Neuron (in vitro differentiated cells): ENCODE data around the gene INSYN1.
"Not testable (repeated sequence)": the region's sequence is repeated elsewhere in the genome, so short reads cannot be mapped to it uniquely, and the experiment has no call there.

Source experiments
- H2AFZ ChIP-seq: one replicate; pipeline ENCODE4 v1.6.1; 2013; ENCODE audit warnings: low read depth, mild to moderate bottlenecking, inconsistent platforms, low read length, moderate library complexity
- H3K27me3 ChIP-seq: one replicate; pipeline ENCODE4 v1.6.1; 2013; ENCODE audit warnings: low read length; ENCODE audit not compliant: insufficient read depth
- H3K36me3 ChIP-seq: one replicate; pipeline ENCODE4 v1.6.1; 2013; ENCODE audit warnings: low read length; ENCODE audit not compliant: insufficient read depth
- H3K4me1 ChIP-seq: one replicate; pipeline ENCODE4 v1.6.1; 2013; ENCODE audit warnings: low read length; ENCODE audit not compliant: insufficient read depth
- H3K4me3 ChIP-seq: 2 replicates; pipeline ENCODE4 v1.5.1; 2013; ENCODE audit warnings: mild to moderate bottlenecking, low read length, moderate library complexity
- H3K9me3 ChIP-seq: one replicate; pipeline ENCODE4 v1.6.1; 2013; ENCODE audit warnings: low read length

Gene INSYN1

GRCh38 chr15:73786538-73786937, 33.4 kb upstream of the INSYN1 start:
- Histone ChIP-seq H3K4me1 (peaks cover 37% of the 10 kb centered on the region), H3K9me3 (no peaks in the 10 kb centered on the region), H3K36me3 (no peaks in the 10 kb centered on the region), H3K4me3 (no peak overlapping the region), H3K27me3 (no peaks in the 10 kb centered on the region), H2AFZ (no peak overlapping the region)

DNA sequence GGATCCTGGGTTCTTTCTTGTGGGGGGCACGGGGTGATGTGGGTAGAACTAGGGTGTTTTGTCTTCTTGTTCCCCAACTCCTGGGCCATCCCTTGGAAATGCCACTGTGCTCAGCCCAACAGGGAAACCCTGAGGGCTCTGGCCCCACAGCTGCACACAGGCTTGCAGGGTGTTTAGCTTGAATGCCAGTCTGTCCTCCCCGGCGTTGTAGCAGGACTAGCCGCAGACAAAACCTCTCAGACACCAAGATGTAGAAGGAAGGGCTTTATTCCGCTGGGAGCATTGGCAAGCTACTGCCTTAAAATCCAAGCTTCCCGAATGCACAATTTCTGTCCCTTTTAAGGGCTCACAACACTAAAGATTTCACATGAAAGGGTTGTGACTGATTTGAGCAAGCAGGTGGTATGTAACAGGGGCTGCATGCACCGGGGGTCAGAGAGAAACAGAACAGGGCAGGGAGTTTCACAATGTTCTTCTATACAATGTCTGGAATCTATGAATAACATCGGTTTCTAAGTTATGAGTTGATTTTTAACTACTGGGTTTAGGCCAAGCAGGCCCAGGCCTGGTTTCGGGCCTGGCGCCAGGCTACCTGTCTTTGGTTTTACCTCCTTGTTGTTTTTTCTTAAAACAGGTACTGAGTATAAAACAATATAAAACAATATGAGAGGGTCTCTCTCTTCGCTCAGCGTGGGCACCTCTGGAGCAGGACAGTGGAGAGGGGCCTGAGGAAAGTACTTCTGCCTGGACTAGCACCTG, 32.3 kb upstream of the INSYN1 start:
- H3K4me3 ChIP-seq, H2AFZ ChIP-seq, H3K36me3 ChIP-seq, H3K9me3 ChIP-seq, H3K27me3 ChIP-seq: not testable (repeated sequence)
- peaks cover 37% of the 10 kb centered on the region for H3K4me1 ChIP-seq

GRCh38 chr15:73784291-73784690, 31.1 kb upstream of the INSYN1 start:
- Histone ChIP-seq H3K4me3 (no peak overlapping the region), H3K4me1 (peaks cover 37% of the 10 kb centered on the region), H2AFZ (no peak overlapping the region), H3K9me3 (no peaks in the 10 kb centered on the region), H3K27me3 (no peaks in the 10 kb centered on the region), H3K36me3 (no peaks in the 10 kb centered on the region)

DNA sequence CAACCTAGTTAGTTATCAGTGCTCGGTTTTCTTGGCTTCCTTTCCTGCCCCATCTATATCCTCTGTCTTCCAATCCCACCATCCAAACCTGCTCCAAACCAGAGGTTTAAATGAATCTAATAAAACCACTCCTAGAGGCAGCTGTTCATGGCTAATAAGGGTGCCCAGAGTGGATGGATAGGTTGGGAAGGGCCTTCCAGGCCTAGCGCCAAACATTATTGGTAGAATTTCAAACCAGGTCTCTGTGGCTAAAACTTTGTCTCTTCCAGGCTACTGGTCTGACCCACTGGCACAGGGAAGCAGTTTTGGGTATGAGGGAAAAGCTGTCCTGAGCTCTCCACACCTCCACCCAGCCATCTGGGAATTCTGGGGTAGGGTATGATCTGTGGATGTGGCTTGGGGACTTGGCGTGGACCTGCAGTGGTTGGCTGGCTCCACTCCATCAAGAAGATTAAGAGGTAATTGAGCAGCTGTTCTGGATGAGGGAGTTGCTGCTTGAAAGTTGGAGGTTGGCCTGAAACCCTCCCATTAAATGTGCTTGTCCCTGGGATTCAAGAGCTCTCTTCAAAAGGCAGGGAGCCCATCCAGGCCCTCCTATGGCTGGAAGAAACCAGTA, 29.3 kb upstream of the INSYN1 start:
- H2AFZ ChIP-seq = no peak overlapping the region
- H3K4me3 ChIP-seq = no peak overlapping the region
- H3K9me3 ChIP-seq = no peaks in the 10 kb centered on the region
- H3K36me3 ChIP-seq = no peaks in the 10 kb centered on the region
- no peaks in the 10 kb centered on the region for H3K27me3 ChIP-seq
- H3K4me1 ChIP-seq = peaks cover 34% of the 10 kb centered on the region

DNA sequence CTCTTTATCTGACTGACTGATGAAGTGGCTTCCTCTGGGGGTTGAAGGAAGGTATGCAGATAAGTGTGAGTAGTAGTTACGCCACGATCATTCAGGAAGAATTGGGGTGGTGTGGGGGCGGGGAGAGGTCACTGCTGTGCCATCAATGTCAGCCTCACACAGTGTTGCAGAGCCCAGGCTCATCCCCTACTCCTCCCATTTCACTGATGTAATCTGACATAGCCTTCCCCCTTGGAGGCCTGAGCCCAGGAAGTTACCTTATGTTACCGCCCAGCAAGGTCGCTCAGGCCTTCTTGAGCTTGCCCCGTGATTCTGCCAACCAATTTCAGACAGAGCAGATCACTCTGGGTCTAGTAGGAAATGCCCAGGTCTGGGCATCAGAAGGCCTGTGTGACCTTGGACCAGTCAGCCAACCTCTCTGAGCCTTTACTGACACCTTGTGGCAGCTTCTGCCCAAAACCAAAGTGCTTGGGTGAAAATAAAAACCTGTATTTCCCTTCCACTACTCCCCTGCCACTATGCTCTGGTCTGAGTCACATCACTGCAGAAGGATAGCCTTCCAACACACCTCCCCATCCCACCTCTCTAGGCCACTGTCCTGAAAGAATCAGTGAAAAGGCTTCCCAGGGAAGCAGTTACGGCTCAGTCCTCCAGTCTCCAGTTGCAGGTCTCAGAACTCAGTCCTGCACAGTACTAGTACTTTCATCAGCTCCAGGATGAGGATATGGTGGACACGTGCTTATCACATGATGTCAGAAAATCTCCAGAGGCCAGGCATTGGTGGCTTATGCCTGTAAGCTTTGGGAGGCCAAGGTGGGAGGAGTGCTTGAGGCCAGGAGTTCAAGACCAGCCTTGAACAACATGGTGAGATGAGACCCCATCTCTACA, 28.1 kb upstream of the INSYN1 start:
- peaks cover 23% of the 10 kb centered on the region for H3K4me1 ChIP-seq
- H3K27me3 ChIP-seq = no peaks in the 10 kb centered on the region
- no peaks in the 10 kb centered on the region for H3K9me3 ChIP-seq

DNA sequence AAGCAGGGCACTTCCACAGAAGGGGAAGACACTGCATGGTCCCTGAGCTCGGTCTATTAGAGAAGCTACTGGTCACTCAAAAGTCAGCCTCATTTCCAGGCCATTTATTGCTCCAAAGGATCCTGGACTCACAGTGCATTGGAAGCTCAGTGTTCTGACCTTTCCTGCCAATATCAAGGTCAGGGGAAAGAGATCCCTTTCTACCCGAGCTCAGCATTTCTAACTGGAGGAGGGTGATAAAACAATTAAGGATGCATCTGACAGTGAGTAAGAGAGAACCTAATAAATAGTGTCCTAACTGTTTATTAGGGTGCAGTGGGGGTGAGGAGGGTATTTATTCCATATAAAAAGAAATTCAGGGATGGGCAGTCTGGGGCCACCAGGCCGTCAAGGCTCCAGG, 26.8 kb upstream of the INSYN1 start:
- H3K36me3 ChIP-seq = no peaks in the 10 kb centered on the region
- no peaks in the 10 kb centered on the region for H3K9me3 ChIP-seq
- H3K4me1 ChIP-seq = peaks cover 14% of the 10 kb centered on the region
- H3K4me3 ChIP-seq = no peak overlapping the region
- no peak overlapping the region for H2AFZ ChIP-seq
- H3K27me3 ChIP-seq = no peaks in the 10 kb centered on the region

More for the DNA sequence above, 28.1 kb upstream of the INSYN1 start:
- Histone ChIP-seq H2AFZ (no peak overlapping the region), H3K4me3 (no peak overlapping the region), H3K36me3 (no peaks in the 10 kb centered on the region)

DNA sequence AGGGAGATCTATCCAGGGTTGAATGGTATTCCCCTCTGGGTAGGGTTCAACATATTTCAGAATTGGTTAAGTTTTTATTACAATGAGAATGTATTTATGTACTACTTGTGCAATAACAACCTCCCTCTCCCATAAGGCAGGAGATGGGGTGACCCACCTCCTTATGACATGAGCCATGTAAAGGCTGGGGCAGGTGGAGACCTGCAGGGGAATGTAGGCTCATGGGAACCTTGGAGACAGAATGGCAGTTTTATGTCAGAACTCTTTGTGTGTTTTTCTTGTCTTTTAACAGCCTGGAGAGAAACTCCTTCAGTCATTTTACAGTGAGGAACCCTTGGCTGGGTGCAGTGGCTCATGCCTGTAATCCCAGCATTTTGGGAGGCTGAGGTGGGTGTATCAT, 24.6 kb upstream of the INSYN1 start:
- Histone ChIP-seq H2AFZ (no peak overlapping the region), H3K36me3 (no peaks in the 10 kb centered on the region), H3K4me1 (peaks cover 14% of the 10 kb centered on the region), H3K4me3 (no peak overlapping the region), H3K27me3 (peaks cover 2% of the 10 kb centered on the region), H3K9me3 (no peaks in the 10 kb centered on the region)

DNA sequence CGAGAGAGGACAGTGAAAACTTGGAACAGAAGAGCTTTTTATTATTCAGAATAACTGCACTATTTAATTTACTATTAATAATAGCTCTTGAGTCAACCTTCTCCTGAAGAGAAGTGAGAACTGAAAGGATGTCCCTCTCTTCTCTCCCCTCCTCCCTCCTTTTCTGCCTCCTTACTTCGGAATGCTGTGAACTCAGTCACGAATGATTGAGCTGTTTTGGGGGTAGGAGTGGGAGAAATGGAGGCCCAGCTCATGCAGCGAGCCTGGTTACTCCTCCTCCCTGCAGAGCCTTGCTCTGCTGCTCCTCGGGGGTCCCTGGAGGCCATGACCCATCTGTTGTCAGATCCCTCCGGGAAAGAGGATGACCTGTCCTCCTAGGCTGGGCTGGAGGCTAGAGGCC, 20.3 kb upstream of the INSYN1 start:
- Histone ChIP-seq H3K27me3 (peaks cover 2% of the 10 kb centered on the region), H3K4me1 (peaks cover 14% of the 10 kb centered on the region), H2AFZ (no peak overlapping the region), H3K9me3 (no peaks in the 10 kb centered on the region), H3K4me3 (no peak overlapping the region), H3K36me3 (no peaks in the 10 kb centered on the region)

DNA sequence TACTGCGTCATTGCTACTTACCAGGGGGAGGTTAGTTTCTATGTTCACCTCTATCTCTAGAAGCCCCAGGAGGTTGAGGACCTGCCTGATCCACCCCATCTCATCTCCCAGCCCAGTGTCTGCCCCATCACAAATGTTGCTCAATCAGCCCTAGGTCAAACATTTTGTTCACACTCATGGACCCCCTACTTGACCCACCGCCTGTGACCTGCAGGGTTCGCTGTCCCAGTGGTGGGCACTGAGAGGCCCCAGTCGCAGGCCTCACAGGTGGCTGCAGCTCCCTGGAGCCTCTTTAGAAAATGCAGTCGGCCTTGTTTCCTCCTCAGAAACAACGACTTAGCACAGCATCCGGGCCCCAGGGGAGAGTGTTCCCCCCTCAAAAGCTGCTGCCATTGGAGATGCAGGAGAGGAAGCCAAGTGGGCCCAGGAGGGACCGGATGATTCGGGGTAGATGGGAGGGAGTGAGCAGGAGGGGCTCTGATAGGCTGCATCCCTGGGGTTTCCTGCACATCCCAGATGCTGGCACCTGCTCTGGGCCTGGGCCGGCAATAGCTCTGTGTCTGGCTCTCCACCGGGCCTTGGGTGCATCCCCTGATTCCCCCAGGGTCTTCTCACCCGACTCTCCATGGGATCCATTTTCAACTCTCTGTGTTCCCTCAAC, 18.4 kb upstream of the INSYN1 start:
- Histone ChIP-seq H3K4me3 (no peak overlapping the region), H3K4me1 (peaks cover 20% of the 10 kb centered on the region), H3K9me3 (peaks cover 2% of the 10 kb centered on the region)

DNA sequence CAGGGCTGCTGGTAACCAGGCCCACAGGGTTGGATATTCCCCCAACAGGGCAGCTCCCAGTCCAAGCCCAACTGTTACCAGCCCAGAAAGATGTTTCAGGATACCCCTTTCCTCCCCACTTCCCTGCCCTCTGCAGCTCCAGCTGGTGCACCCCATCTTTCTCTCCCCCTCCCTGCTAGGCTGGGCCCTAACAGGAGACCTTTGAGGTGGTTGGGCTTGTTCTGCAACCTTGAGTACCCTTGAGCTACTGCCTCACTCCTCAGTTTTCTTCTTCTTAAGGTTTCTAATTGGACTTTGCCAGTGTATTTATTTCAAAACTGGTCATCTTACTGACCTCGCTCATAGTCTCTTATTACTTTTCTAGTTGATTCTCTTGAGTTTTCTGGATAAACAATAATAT, 16.9 kb upstream of the INSYN1 start:
- no peak overlapping the region for H2AFZ ChIP-seq
- peaks cover 2% of the 10 kb centered on the region for H3K9me3 ChIP-seq
- H3K4me3 ChIP-seq = no peak overlapping the region
- peaks cover 17% of the 10 kb centered on the region for H3K4me1 ChIP-seq
- H3K36me3 ChIP-seq = no peaks in the 10 kb centered on the region
- H3K27me3 ChIP-seq = peaks cover 2% of the 10 kb centered on the region

More for the DNA sequence above, 18.4 kb upstream of the INSYN1 start:
- peaks cover 2% of the 10 kb centered on the region for H3K27me3 ChIP-seq
- H2AFZ ChIP-seq = no peak overlapping the region
- H3K36me3 ChIP-seq = no peaks in the 10 kb centered on the region

DNA sequence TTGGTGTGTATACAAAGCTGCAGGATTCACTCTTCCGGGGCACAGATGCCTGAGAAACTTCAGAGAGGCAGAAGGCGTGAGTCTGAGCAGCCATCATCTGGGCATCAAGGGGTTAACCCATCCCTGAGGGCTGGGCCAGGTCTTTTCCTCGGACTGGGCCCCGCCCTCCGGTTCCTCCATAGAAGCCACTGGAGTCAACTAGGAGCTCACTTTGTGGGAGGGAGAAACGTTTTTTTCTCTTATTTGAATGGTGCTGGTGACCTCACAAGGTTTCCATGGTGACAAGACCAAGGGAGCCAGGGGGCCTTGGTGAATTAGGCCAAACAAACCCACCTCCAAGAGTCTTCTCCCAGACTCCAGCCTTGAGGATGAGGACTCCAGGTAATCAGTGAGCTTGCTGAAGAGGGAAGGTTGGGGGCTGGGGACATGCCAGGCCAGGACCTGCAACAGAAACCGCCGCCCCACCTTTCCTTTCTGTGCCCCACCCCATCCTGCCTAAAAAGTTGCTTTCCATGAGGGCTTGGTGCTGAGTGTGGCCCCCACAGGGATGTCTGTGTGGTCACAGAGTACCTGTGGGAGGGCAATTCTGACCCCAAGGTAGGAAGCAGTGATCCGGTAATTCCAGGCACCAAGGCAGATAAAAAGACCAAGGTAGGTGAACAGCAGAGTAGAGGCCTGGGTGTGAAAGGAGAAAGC, 14.8 kb upstream of the INSYN1 start:
- Histone ChIP-seq H3K27me3 (peaks cover under 1% of the 10 kb centered on the region), H3K4me3 (no peak overlapping the region), H3K36me3 (no peaks in the 10 kb centered on the region), H3K4me1 (peaks cover 6% of the 10 kb centered on the region), H3K9me3 (peaks cover 2% of the 10 kb centered on the region), H2AFZ (no peak overlapping the region)

DNA sequence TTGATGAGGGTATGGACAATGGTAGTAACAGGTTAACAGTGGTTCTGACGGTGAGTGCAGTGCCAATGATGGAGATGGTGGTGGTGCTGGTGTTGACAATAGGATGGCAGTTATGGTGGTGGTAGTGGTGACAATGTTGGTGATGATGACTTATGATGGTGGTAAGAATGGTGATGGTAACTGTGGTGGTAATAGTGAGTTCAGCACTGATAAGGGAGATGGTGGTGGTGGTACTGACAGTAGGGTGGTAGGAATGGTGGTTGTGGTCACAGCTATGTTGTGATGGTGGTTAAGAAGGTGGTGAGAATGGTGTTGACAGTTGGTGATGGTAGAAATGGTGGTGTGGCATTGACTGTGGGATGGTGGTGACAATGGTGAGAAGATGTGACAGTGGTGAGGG, 13.4 kb upstream of the INSYN1 start:
- peaks cover 6% of the 10 kb centered on the region for H3K4me1 ChIP-seq
- peaks cover 2% of the 10 kb centered on the region for H3K9me3 ChIP-seq
- H3K4me3 ChIP-seq = no peak overlapping the region
- no peaks in the 10 kb centered on the region for H3K36me3 ChIP-seq
- H2AFZ ChIP-seq = no peak overlapping the region
- H3K27me3 ChIP-seq = peaks cover 4% of the 10 kb centered on the region
